Tibial artery (tissue), 4 donors: ENCODE data around the gene DACH1.

Experiments
- DNase-seq, 2 donors: peaks; one replicate each; pipeline ENCODE4 v3.0.0-alpha.2; 2019
- H3K27ac ChIP-seq, 2 donors: fragments of 200-600 bp; sonication (generic) in 1 of 2; 1 replicate in 1 of 2; 2 replicates in 1 of 2; pipeline ENCODE4 v1.5.1; 2018 to 2019; ENCODE audit warnings: mild to moderate bottlenecking in 1 of 2
- H3K27me3 ChIP-seq, 2 donors: fragments of 200-600 bp; sonication (generic) in 1 of 2; one replicate each; pipeline versions ENCODE4 v1.5.1 to v1.6.0; 2016 to 2019
- H3K36me3 ChIP-seq, 3 donors: fragments of 200-600 bp; sonication (generic) in 2 of 3; one replicate each; pipeline ENCODE4 v1.5.1; 2016 to 2019; ENCODE audit warnings: mild to moderate bottlenecking in 2 of 3
- H3K4me1 ChIP-seq, 4 donors: fragments of 200-600 bp; sonication (generic) in 2 of 4; 1 replicate in 3 of 4; 2 replicates in 1 of 4; pipeline ENCODE4 v1.5.1; 2016 to 2019
- H3K4me3 ChIP-seq, 2 donors: fragments of 200-600 bp; sonication (generic) in 1 of 2; 1 replicate in 1 of 2; 2 replicates in 1 of 2; pipeline ENCODE4 v1.5.1; 2018 to 2019; ENCODE audit warnings: mild to moderate bottlenecking in 2 of 2
- H3K9me3 ChIP-seq, 3 donors: fragments of 200-600 bp; sonication (generic) in 1 of 3; one replicate each; pipeline ENCODE4 v1.5.1; 2016 to 2019
- CTCF ChIP-seq, 2 experiments: fragments of 200-600 bp in 1 of 2; fragments of 450-650 bp in 1 of 2; IDR thresholded peaks; one replicate each; pipeline ENCODE4 v1.5.1; 2017 to 2019; ENCODE audit warnings: antibody characterized with exemption in 2 of 2, mild to moderate bottlenecking in 1 of 2, moderate library complexity in 1 of 2
- intact Hi-C: fragments of 100-400 bp; cut with DNase I; formaldehyde crosslinking; loops from one replicate; pipeline ENCODE4 v1.15.0; 2023; ENCODE audit warnings: low total_unique reads

DACH1 gene

GRCh38 chr13:71632721-71633120 is 234.3 kb downstream of the DACH1 start:
- no peaks in the 10 kb centered on the region for H3K27me3 ChIP-seq
- DNase-seq = no peak
- no peaks in the 10 kb centered on the region for H3K4me1 ChIP-seq
- no peak overlapping the region for H3K27ac ChIP-seq
- H3K36me3 ChIP-seq = no peaks in the 10 kb centered on the region
- H3K4me3 ChIP-seq = no peak overlapping the region
- no peaks in the 10 kb centered on the region for H3K9me3 ChIP-seq
- TF ChIP-seq CTCF (IDR thresholded peaks at IDR 0.05) = no peak
- intact Hi-C loops = no loop called here

GRCh38 chr13:71632206-71632605 is 234.8 kb downstream of the DACH1 start:
- Histone ChIP-seq H3K27me3 (no peaks in the 10 kb centered on the region), H3K36me3 (no peaks in the 10 kb centered on the region), H3K27ac (no peak overlapping the region), H3K4me1 (no peaks in the 10 kb centered on the region), H3K9me3 (no peaks in the 10 kb centered on the region), H3K4me3 (no peak overlapping the region)
- DNase-seq = no peak
- TF ChIP-seq CTCF (IDR thresholded peaks at IDR 0.05) = no peak
- intact Hi-C loops = no loop called here

- intact Hi-C loops = no loop called here
- TF ChIP-seq CTCF (IDR thresholded peaks at IDR 0.05) = no peak
- Histone ChIP-seq H3K27ac (no peak overlapping the region), H3K27me3 (no peaks in the 10 kb centered on the region), H3K4me1 (no peaks in the 10 kb centered on the region), H3K9me3 (no peaks in the 10 kb centered on the region), H3K36me3 (no peaks in the 10 kb centered on the region), H3K4me3 (no peak overlapping the region)
- no peak for DNase-seq
These were observed 237.8 kb downstream of the DACH1 start for GRCh38 chr13:71629167-71629566.

- no peak overlapping the region for H3K27ac ChIP-seq
- H3K27me3 ChIP-seq = no peaks in the 10 kb centered on the region
- H3K9me3 ChIP-seq = no peaks in the 10 kb centered on the region
- no peaks in the 10 kb centered on the region for H3K4me1 ChIP-seq
- no peaks in the 10 kb centered on the region for H3K36me3 ChIP-seq
- TF ChIP-seq CTCF (IDR thresholded peaks at IDR 0.05) = no peak
- intact Hi-C loops = no loop called here
- no peak for DNase-seq
- no peak overlapping the region for H3K4me3 ChIP-seq
These were observed 240.4 kb downstream of the DACH1 start for GRCh38 chr13:71626421-71627117.

GRCh38 chr13:71625694-71626093 is 241.3 kb downstream of the DACH1 start:
- Histone ChIP-seq H3K9me3 (no peaks in the 10 kb centered on the region), H3K4me3 (no peak overlapping the region), H3K4me1 (no peaks in the 10 kb centered on the region), H3K27me3 (no peaks in the 10 kb centered on the region), H3K36me3 (no peaks in the 10 kb centered on the region), H3K27ac (no peak overlapping the region)
- TF ChIP-seq CTCF (IDR thresholded peaks at IDR 0.05) = no peak
- no peak for DNase-seq
- intact Hi-C loops = no loop called here
